Mammary epithelial cell (primary cell): ENCODE results near the gene TTC32.

ENCODE experiments used
- EZH2 ChIP-seq: IDR thresholded peaks from 2 replicates; pipeline ENCODE4 v1.6.1; 2012; ENCODE audit warnings: low read length, inconsistent platforms, borderline replicate concordance
- TF ChIP-seq, protein P1 (sequence below), 2 donors: IDR thresholded peaks in 1 of 2; conservative IDR thresholded peaks in 1 of 2; 2 replicates each; pipeline ENCODE4 v1.5.1; 2011 to 2012; ENCODE audit warnings: inconsistent platforms in 2 of 2, low read length in 2 of 2, mild to moderate bottlenecking in 2 of 2, control low read depth in 1 of 2, low read depth in 1 of 2; ENCODE audit not compliant: insufficient read depth in 1 of 2; ENCODE audit errors: extremely low read depth in 1 of 2

DNA sequence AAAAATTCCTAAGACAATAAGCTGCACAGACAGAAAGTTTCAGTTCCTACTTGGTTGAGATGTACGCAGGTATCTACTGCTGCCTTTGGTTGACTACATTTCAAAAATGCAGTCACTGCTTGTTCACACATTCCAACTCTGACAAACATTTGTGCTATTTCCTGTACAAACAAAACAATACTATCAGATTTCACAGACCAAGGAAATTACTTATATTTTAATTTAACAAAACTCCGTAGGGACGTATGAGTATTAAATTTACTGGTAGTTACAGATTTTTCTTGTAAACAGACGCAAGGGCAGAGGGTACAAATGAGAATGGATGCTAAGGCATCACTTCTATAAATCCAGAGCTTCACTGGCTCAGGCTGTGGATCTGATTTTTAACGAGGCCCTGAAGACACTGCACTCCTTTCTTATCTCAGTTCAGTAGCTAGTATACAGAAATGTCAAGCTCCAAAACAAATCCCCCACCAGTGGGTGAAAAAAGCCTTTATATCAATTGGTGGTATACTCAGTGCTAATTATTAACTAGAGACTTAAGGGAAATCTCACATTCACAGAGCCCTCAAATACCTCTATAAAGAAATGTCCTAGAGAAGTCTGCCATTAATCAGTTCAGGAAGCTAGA lies 31.7 kb upstream of the TTC32 start:
- TF ChIP-seq, protein P1, sequence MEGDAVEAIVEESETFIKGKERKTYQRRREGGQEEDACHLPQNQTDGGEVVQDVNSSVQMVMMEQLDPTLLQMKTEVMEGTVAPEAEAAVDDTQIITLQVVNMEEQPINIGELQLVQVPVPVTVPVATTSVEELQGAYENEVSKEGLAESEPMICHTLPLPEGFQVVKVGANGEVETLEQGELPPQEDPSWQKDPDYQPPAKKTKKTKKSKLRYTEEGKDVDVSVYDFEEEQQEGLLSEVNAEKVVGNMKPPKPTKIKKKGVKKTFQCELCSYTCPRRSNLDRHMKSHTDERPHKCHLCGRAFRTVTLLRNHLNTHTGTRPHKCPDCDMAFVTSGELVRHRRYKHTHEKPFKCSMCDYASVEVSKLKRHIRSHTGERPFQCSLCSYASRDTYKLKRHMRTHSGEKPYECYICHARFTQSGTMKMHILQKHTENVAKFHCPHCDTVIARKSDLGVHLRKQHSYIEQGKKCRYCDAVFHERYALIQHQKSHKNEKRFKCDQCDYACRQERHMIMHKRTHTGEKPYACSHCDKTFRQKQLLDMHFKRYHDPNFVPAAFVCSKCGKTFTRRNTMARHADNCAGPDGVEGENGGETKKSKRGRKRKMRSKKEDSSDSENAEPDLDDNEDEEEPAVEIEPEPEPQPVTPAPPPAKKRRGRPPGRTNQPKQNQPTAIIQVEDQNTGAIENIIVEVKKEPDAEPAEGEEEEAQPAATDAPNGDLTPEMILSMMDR (conservative IDR thresholded peaks at IDR 0.05 in 1 of 2, IDR thresholded peaks at IDR 0.05 in 1 of 2; ENCODE audit: extremely low read depth in 1 of 2, insufficient read depth in 1 of 2, low read depth in 1 of 2, low read length in 2 of 2): no peak
- TF ChIP-seq EZH2: no peak
